Epithelial cell of proximal tubule (primary cell): ENCODE data around the gene SH3BGR. TPM values are rescaled to one million over a fixed set of nuclear protein-coding genes. Genes with fewer than 3 reads are reported as not detected.

ENCODE experiments used
- DNase-seq: peaks from one replicate; pipeline ENCODE4 v3.0.0-alpha.2; 2011; ENCODE audit warnings: low read depth
- H3K4me3 ChIP-seq: 2 replicates; pipeline ENCODE4 v1.5.1; 2011; ENCODE audit warnings: low read depth, mild to moderate bottlenecking, low read length
- CTCF ChIP-seq: conservative IDR thresholded peaks from 2 replicates; pipeline ENCODE4 v1.5.1; 2012; ENCODE audit warnings: low read depth, mild to moderate bottlenecking, low read length
- total RNA-seq: library from RNA; depleted of rRNA; stranded (reverse); fragments of >200 nt; gene quantifications from 2 replicates; pipeline ENCODE4 v1.2.3, GENCODE V29; 2015

Gene SH3BGR
- total RNA-seq, 1 donor from 2014 or later = 0.63 TPM

DNA sequence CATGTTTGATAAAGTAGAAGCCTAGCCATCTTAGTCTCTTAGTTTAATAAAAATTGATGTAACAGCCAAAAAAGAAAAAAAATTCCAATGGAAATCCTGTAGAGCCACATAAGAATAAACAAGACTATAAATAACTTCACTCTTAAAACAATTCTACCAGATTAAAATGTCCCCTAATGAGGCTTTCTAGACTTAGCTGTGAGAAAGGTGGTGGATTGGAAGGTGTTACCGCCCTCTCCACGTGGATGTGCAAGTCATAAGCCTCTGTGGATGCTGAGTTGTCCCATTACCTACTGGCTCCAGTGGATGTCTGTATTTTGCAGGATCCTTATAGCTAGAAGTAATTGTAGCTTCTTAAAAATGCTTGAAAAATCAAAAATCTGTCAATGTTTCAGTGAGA, 20.8 kb upstream of the SH3BGR start:
- H3K4me3 ChIP-seq = no peak overlapping the region
- no peak for TF ChIP-seq CTCF
- no peak for DNase-seq

- DNase-seq = no peak
- no peak for TF ChIP-seq CTCF
- H3K4me3 ChIP-seq = no peak overlapping the region
These were observed 16.8 kb upstream of the SH3BGR start for GRCh38 chr21:39434950-39435349.

- DNase-seq = no peak
- H3K4me3 ChIP-seq = no peak overlapping the region
- no peak for TF ChIP-seq CTCF
These were observed 12.5 kb upstream of the SH3BGR start for GRCh38 chr21:39439232-39439631.

DNA sequence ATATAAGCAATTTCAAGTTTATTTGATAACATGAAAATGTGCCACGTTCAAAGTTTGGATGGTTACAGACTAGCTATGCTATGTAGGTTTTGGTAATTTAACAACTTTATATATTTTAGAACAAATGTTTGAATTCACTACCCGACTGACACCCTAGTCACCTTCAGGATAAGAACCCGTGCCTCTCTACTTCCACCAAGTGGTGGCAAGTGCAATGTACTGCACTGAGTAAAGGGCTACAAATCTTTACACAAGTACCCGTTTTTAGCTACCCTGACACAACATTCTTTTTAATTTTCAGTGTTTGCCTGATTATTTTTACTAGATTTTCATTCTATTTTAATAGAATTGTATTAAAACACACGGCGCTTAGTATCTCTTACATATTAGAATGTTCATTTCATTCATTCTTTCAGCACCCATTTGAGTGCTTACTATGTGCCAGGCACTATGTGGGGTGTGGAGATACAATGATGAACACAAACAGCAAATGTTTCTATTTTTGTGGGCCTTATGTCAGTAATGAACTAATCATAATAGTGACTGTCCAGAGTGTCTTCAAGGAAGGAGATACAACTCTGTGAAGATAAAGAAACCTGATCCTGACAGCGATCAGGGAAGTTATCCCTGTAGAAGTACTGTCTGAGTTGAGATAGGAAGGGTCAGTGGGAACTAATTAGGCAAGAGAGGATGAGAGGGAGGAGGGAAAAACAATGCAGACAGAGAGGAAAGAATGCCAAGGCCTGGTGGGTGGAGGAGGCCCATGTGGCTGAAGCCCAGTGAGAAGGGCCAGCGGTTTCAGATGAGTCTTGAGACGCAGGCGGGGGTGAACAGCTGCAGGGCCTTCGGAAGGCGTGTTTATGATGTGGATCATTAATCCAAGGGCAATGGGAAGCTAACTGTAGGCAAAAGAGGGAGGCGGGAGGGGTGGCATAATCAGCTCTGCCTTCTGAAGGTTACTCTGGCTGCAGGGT, 10.0 kb upstream of the SH3BGR start:
- peak; percentile 86 for TF ChIP-seq CTCF

DNA sequence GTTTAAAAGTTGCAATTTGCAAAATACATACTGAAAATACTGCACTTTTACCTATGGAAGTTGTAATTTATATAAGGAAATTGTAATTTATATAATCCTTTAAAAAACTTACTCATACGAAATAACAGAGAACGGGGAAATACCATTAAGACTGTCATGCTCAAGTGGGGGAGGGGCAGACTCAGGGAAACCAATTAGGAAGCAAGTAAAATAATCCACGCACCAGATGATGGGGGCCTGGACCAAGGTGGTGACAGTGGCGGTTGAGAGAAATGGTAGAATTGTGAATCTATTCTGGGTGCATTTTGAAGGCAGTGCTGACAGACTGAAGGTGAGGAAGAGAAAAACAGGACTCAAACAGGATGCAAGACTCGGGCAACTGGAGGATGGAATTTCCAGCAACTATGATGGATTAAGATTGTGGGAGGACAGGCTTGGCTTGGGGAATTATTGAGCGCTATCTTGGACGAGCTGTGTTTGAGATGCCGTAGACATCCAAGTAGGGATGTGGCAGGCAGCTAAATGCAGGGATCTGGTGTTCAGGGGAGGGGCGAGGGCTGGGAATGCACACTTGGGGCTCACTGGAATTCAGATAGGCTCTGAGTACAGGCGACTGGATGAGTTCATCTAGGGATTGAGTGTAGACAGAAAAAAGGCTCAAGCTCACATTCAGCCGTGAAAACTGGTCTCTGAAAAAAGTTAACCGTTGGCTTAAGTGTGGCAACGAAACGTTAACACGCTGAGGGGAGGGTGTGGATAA, 7.2 kb upstream of the SH3BGR start:
- no peak for TF ChIP-seq CTCF
- H3K4me3 ChIP-seq = peak overlapping the region; percentile 90
- DNase-seq = no peak

More for the DNA sequence above, 10.0 kb upstream of the SH3BGR start:
- DNase-seq = no peak
- no peak overlapping the region for H3K4me3 ChIP-seq

DNA sequence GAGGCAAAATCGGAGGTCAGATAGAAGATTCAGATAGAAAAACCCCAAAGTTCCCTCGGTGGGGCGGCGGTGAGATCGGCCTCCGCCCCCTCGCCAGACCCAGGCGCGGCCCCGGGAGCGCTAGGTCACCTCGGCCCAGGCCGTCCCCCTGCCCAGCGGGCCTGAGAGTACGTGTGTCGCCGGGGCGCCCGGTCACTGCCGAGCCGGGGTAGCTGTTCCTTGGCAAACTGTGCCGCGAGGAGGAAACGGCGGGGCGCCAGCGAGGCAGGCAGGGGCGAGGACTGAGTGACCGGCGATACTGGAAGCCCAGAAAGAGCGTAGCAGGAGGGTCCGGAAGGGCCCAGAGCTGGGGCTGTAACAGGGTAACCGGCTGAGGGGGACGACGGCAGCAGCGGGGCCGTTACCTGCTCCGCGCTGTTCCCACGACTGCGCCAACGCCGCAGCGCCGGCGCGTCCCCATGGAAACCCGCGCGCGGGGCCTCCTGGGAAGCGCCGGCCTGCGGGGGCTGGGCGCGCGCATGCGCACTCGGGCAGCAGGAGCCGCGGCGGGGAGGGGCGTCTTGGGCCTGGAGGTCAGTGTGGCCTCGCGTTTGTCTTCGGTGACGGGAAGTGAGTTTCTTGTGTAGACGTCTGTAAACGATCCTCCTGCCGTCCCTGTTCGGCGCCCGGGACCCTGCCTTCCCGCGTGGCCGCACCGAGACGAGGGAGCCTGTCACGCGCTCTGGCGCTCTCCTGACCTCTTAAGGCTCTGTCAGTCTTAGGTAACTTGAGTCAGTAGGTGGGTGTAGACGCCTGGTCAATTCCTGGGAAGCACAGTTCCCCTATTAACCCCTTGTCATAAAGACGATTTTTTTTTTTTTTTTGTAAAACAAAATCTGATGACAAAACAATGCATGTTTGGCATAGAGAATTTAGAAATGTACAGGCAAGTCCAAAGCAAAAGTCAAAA, 6.2 kb upstream of the SH3BGR start, which contains the start of gene LCA5L:
TSS of gene LCA5L (minus strand) at position 458 of the 949 bp plus-strand sequence. CDS start 17,285 bp downstream, outside the sequence.
- TF ChIP-seq CTCF = no peak
- DNase-seq = peak; percentile 29
- H3K4me3 ChIP-seq = peak within 1 kb of the TSS; percentile 90
